AG09309 (cell line): ENCODE results near the gene RAB8B.

ENCODE experiments used
- DNase-seq: peaks from one replicate; pipeline ENCODE4 v3.0.0-alpha.2; 2010; ENCODE audit warnings: low read depth
- H3K4me3 ChIP-seq: 2 replicates; pipeline ENCODE4 v1.5.1; 2011; ENCODE audit warnings: mild to moderate bottlenecking, low read depth, low read length, moderate library complexity; ENCODE audit not compliant: control insufficient read depth
- CTCF ChIP-seq: IDR thresholded peaks from 2 replicates; pipeline ENCODE4 v1.5.1; 2011; ENCODE audit warnings: mild to moderate bottlenecking, low read depth, low read length, inconsistent platforms; ENCODE audit not compliant: insufficient read depth, control insufficient read depth; ENCODE audit errors: missing control alignments

RAB8B gene

GRCh38 chr15:63156086-63156710 lies 33.2 kb upstream of the RAB8B start:
- no peak for TF ChIP-seq CTCF
- no peak for DNase-seq
- H3K4me3 ChIP-seq = peak overlapping the region; percentile 83

GRCh38 chr15:63156755-63157117 lies 32.7 kb upstream of the RAB8B start:
- no peak for DNase-seq
- peak overlapping the region; percentile 83 for H3K4me3 ChIP-seq
- TF ChIP-seq CTCF = no peak

- peak within 1 kb of the TSS; percentile 83 for H3K4me3 ChIP-seq
- DNase-seq = peak; percentile 69
- TF ChIP-seq CTCF = no peak
Measured at GRCh38 chr15:63157118-63157843, 32.1 kb upstream of the RAB8B start, which contains the start of gene RPS27L. Gene RPS27L, minus strand, starts transcription at chr15:63157477. Its CDS starts 72 bp downstream, at chr15:63157405.

- peak; percentile 48 for DNase-seq
- TF ChIP-seq CTCF = peak; percentile 31
Measured at GRCh38 chr15:63157891-63158431, 31.4 kb upstream of the RAB8B start.

GRCh38 chr15:63160638-63161037 lies 28.8 kb upstream of the RAB8B start:
- no peak for DNase-seq
- no peak for TF ChIP-seq CTCF
- H3K4me3 ChIP-seq = no peak overlapping the region

More at GRCh38 chr15:63157891-63158431, 31.4 kb upstream of the RAB8B start:
- peak overlapping the region; percentile 83 for H3K4me3 ChIP-seq

- DNase-seq = no peak
Measured at GRCh38 chr15:63163217-63163616, 26.2 kb upstream of the RAB8B start.

More at GRCh38 chr15:63163217-63163616, 26.2 kb upstream of the RAB8B start:
- TF ChIP-seq CTCF = no peak
- no peak overlapping the region for H3K4me3 ChIP-seq
